Urinary bladder (tissue), 4 donors: ENCODE data around the gene SHC4. TPM values are rescaled to one million over a fixed set of nuclear protein-coding genes. Genes with fewer than 3 reads are reported as not detected.
"Not testable (repeated sequence)": the region's sequence is repeated elsewhere in the genome, so short reads cannot be mapped to it uniquely, and the experiment has no call there.

Source experiments
- DNase-seq: peaks from one replicate; pipeline ENCODE4 v3.0.0-alpha.2; 2015; ENCODE audit errors: extremely low spot score
- H3K27ac ChIP-seq: one replicate; pipeline ENCODE4 v1.5.1; 2013; ENCODE audit warnings: low read depth, mild to moderate bottlenecking, moderate library complexity
- H3K36me3 ChIP-seq: one replicate; pipeline ENCODE4 v1.6.1; 2013; ENCODE audit warnings: mild to moderate bottlenecking, moderate library complexity; ENCODE audit not compliant: insufficient read depth
- H3K4me1 ChIP-seq: one replicate; pipeline ENCODE4 v1.6.1; 2013; ENCODE audit warnings: mild to moderate bottlenecking, moderate library complexity; ENCODE audit not compliant: insufficient read depth
- H3K4me3 ChIP-seq: one replicate; pipeline ENCODE4 v1.5.1; 2013; ENCODE audit warnings: low read depth, low read length
- WGBS: extraction: QIAGEN DNeasy Blood & Tissue Kit; methylation state at CpG from one replicate; pipeline ENCODE4 v1.1.7; 2013; 5-methylcytosine and 5-hydroxymethylcytosine counted together
- polyA plus RNA-seq: library from polyadenylated mRNA; stranded (reverse); fragments of 200-250 nt; gene quantifications from one replicate; pipeline ENCODE4 v1.2.3, GENCODE V29; 2013
- total RNA-seq: library from RNA; depleted of rRNA; stranded (reverse); fragments of >200 nt; gene quantifications from one replicate; pipeline ENCODE4 v1.2.3, GENCODE V29; 2014
- donor health status: healthy with polysubstance abuse.
- donor health status: healthy.

SHC4 gene
- total and polyA plus RNA-seq, 2 donors, result 0.68 to 8.8 TPM

GRCh38 chr15:48796930-48797329, 166.8 kb downstream of the SHC4 start:
- 78% methylated on average over 3 of the region's 3 CpGs for WGBS
- Histone ChIP-seq H3K27ac (peak overlapping the region; percentile 10), H3K4me3 (no peak overlapping the region), H3K36me3 (no peaks in the 10 kb centered on the region), H3K4me1 (no peaks in the 10 kb centered on the region)
- no peak for DNase-seq

- H3K27ac ChIP-seq, result peak overlapping the region; percentile 10
- H3K4me1 ChIP-seq, result no peaks in the 10 kb centered on the region
- H3K4me3 ChIP-seq, result no peak overlapping the region
- WGBS, result 96% methylated on average over 3 of the region's 3 CpGs
- no peaks in the 10 kb centered on the region for H3K36me3 ChIP-seq
- DNase-seq, result no peak
These were observed 167.2 kb downstream of the SHC4 start for GRCh38 chr15:48796521-48796920.

- no peak overlapping the region for H3K4me3 ChIP-seq
- no peaks in the 10 kb centered on the region for H3K36me3 ChIP-seq
- H3K4me1 ChIP-seq, result no peaks in the 10 kb centered on the region
- DNase-seq, result no peak
- WGBS, result 96% methylated on average over 3 of the region's 3 CpGs
- no peak overlapping the region for H3K27ac ChIP-seq
These were observed 167.8 kb downstream of the SHC4 start for GRCh38 chr15:48795901-48796300.

- Histone ChIP-seq H3K4me1 (no peaks in the 10 kb centered on the region), H3K36me3 (no peaks in the 10 kb centered on the region), H3K4me3 (no peak overlapping the region), H3K27ac (no peak overlapping the region)
- no peak for DNase-seq
- WGBS, result 86% methylated on average over 2 of the region's 2 CpGs
These were observed 169.0 kb downstream of the SHC4 start for GRCh38 chr15:48794697-48795134.

- Histone ChIP-seq H3K4me3 (no peak overlapping the region), H3K4me1 (no peaks in the 10 kb centered on the region), H3K36me3 (no peaks in the 10 kb centered on the region), H3K27ac (no peak overlapping the region)
- DNase-seq, result no peak
- 55% methylated on average over 3 of the region's 3 CpGs for WGBS
These were observed 171.3 kb downstream of the SHC4 start for GRCh38 chr15:48792408-48792807.

- H3K4me1 ChIP-seq, H3K4me3 ChIP-seq, H3K36me3 ChIP-seq, H3K27ac ChIP-seq, DNase-seq: not testable (repeated sequence)
- 95% methylated on average over 12 of the region's 12 CpGs for WGBS
These were observed 173.1 kb downstream of the SHC4 start for GRCh38 chr15:48790466-48791115.

- Histone ChIP-seq H3K4me3 (no peak overlapping the region), H3K27ac (no peak overlapping the region), H3K4me1 (no peaks in the 10 kb centered on the region), H3K36me3 (peaks cover 2% of the 10 kb centered on the region)
- WGBS, result 75% methylated on average over 2 of the region's 2 CpGs
- DNase-seq, result no peak
These were observed 178.0 kb downstream of the SHC4 start for GRCh38 chr15:48785712-48786111.

GRCh38 chr15:48785195-48785594, 178.5 kb downstream of the SHC4 start:
- WGBS, result 48% methylated on average over 3 of the region's 3 CpGs
- Histone ChIP-seq H3K36me3 (peaks cover 2% of the 10 kb centered on the region), H3K4me1 (no peaks in the 10 kb centered on the region), H3K4me3 (no peak overlapping the region), H3K27ac (no peak overlapping the region)
- no peak for DNase-seq

GRCh38 chr15:48784756-48785155, 179.0 kb downstream of the SHC4 start:
- WGBS, result 91% methylated on average over 2 of the region's 2 CpGs
- peaks cover 2% of the 10 kb centered on the region for H3K36me3 ChIP-seq
- H3K4me1 ChIP-seq, result no peaks in the 10 kb centered on the region
- no peak overlapping the region for H3K4me3 ChIP-seq
- DNase-seq, result no peak
- H3K27ac ChIP-seq, result no peak overlapping the region

GRCh38 chr15:48782911-48783310, 180.8 kb downstream of the SHC4 start:
- H3K27ac ChIP-seq, result no peak overlapping the region

GRCh38 chr15:48781481-48782081, 182.1 kb downstream of the SHC4 start:
- peaks cover 1% of the 10 kb centered on the region for H3K36me3 ChIP-seq
- 97% methylated on average over 5 of the region's 5 CpGs for WGBS
- H3K4me3 ChIP-seq, result no peak overlapping the region
- no peak for DNase-seq
- no peak overlapping the region for H3K27ac ChIP-seq
- no peaks in the 10 kb centered on the region for H3K4me1 ChIP-seq

More at GRCh38 chr15:48782911-48783310, 180.8 kb downstream of the SHC4 start:
- no peaks in the 10 kb centered on the region for H3K4me1 ChIP-seq
- H3K36me3 ChIP-seq, result peaks cover 2% of the 10 kb centered on the region
- DNase-seq, result no peak
- H3K4me3 ChIP-seq, result no peak overlapping the region
- WGBS, result 93% methylated on average over 2 of the region's 2 CpGs

GRCh38 chr15:48781017-48781416, 182.7 kb downstream of the SHC4 start:
- no peak for DNase-seq
- 71% methylated on average over 2 of the region's 2 CpGs for WGBS
- Histone ChIP-seq H3K27ac (no peak overlapping the region), H3K4me3 (no peak overlapping the region), H3K4me1 (no peaks in the 10 kb centered on the region), H3K36me3 (no peaks in the 10 kb centered on the region)

- WGBS, result 77% methylated on average over 10 of the region's 10 CpGs
- no peak for DNase-seq
- H3K4me1 ChIP-seq, result no peaks in the 10 kb centered on the region
- H3K27ac ChIP-seq, result no peak overlapping the region
- no peaks in the 10 kb centered on the region for H3K36me3 ChIP-seq
- H3K4me3 ChIP-seq, result no peak overlapping the region
These were observed 185.4 kb downstream of the SHC4 start for GRCh38 chr15:48778331-48778730.

GRCh38 chr15:48777645-48778330, 185.9 kb downstream of the SHC4 start:
- WGBS, result 67% methylated on average over 1 of the region's 1 CpG
- DNase-seq, result no peak
- H3K27ac ChIP-seq, result no peak overlapping the region
- no peaks in the 10 kb centered on the region for H3K36me3 ChIP-seq
- H3K4me1 ChIP-seq, result no peaks in the 10 kb centered on the region
- no peak overlapping the region for H3K4me3 ChIP-seq
